ENCODE results near the gene DMD.

DNA sequence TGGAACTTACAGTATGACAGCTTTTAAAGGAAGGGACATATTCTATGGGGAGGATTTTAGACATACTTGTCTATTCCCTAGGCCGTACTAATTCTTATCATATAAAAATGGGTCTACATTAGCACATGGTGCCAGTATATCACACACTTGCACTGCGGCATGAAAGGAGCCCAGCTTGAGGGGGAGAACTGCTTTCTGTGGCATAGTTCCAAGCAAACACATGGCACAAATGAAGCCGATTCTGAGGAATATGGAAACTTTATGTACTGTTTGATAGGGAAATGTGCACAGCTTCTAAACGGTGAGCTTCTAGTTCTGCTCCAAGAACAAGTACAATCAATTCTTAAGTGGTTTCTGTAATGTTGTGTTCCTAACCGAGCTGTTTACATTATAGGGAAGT, 1463.9 kb downstream of the DMD start:
- TF ChIP-seq, protein P1, sequence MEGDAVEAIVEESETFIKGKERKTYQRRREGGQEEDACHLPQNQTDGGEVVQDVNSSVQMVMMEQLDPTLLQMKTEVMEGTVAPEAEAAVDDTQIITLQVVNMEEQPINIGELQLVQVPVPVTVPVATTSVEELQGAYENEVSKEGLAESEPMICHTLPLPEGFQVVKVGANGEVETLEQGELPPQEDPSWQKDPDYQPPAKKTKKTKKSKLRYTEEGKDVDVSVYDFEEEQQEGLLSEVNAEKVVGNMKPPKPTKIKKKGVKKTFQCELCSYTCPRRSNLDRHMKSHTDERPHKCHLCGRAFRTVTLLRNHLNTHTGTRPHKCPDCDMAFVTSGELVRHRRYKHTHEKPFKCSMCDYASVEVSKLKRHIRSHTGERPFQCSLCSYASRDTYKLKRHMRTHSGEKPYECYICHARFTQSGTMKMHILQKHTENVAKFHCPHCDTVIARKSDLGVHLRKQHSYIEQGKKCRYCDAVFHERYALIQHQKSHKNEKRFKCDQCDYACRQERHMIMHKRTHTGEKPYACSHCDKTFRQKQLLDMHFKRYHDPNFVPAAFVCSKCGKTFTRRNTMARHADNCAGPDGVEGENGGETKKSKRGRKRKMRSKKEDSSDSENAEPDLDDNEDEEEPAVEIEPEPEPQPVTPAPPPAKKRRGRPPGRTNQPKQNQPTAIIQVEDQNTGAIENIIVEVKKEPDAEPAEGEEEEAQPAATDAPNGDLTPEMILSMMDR (IDR thresholded peaks at IDR 0.05): no peak
- TF ChIP-seq POLR2A (IDR thresholded peaks at IDR 0.05): no peak

All from sigmoid colon (tissue), 3 donors.